GM23248 (cell line): ENCODE measurements around the gene CERK. TPM values are rescaled to one million over a fixed set of nuclear protein-coding genes. Genes with fewer than 3 reads are reported as not detected.
"Not testable (repeated sequence)": the region's sequence is repeated elsewhere in the genome, so short reads cannot be mapped to it uniquely, and the experiment has no call there.

Source experiments
- DNase-seq: peaks from one replicate; pipeline ENCODE4 v3.0.0-alpha.2; 2015
- H2AFZ ChIP-seq: fragments of 200-600 bp; sonication (generic); 2 replicates; pipeline ENCODE4 v1.6.1; 2016; ENCODE audit warnings: antibody characterized with exemption
- H3F3A ChIP-seq: fragments of 200-600 bp; sonication (generic); 2 replicates; pipeline ENCODE4 v1.6.1; 2016; ENCODE audit warnings: mild to moderate bottlenecking, antibody characterized with exemption, mixed run types; ENCODE audit not compliant: insufficient read depth
- H3K27ac ChIP-seq: fragments of 200-600 bp; sonication (generic); 2 replicates; pipeline ENCODE4 v1.5.1; 2016; ENCODE audit warnings: mild to moderate bottlenecking
- H3K27me3 ChIP-seq: fragments of 200-600 bp; sonication (generic); replicated peaks from 2 replicates; pipeline ENCODE4 v1.6.1; 2016; ENCODE audit warnings: mild to moderate bottlenecking; ENCODE audit not compliant: insufficient read depth
- H3K36me3 ChIP-seq: fragments of 200-600 bp; sonication (generic); 2 replicates; pipeline ENCODE4 v1.6.1; 2016; ENCODE audit warnings: low read depth, mild to moderate bottlenecking
- H3K4me1 ChIP-seq: fragments of 200-600 bp; sonication (generic); 2 replicates; pipeline ENCODE4 v1.6.1; 2016; ENCODE audit warnings: mild to moderate bottlenecking; ENCODE audit not compliant: insufficient read depth
- H3K4me2 ChIP-seq: fragments of 200-600 bp; sonication (generic); one replicate; pipeline ENCODE4 v1.6.1; 2016; ENCODE audit warnings: mild to moderate bottlenecking; ENCODE audit not compliant: unreplicated experiment
- H3K4me3 ChIP-seq: fragments of 200-600 bp; sonication (generic); 2 replicates; pipeline ENCODE4 v1.5.1; 2016; ENCODE audit warnings: mild to moderate bottlenecking
- H3K79me2 ChIP-seq: fragments of 200-600 bp; sonication (generic); 2 replicates; pipeline ENCODE4 v1.6.1; 2016; ENCODE audit warnings: mild to moderate bottlenecking; ENCODE audit not compliant: insufficient read depth
- H3K9ac ChIP-seq: fragments of 200-600 bp; sonication (generic); 2 replicates; pipeline ENCODE4 v1.6.1; 2016; ENCODE audit warnings: mild to moderate bottlenecking
- H3K9me2 ChIP-seq: fragments of 200-600 bp; sonication (generic); 2 replicates; pipeline ENCODE4 v1.6.1; 2016; ENCODE audit warnings: mixed run types, mild to moderate bottlenecking, moderate library complexity; ENCODE audit not compliant: insufficient read depth
- H3K9me3 ChIP-seq: fragments of 200-600 bp; sonication (generic); one replicate; pipeline ENCODE4 v1.6.1; 2017; ENCODE audit warnings: low read depth
- H4K20me1 ChIP-seq: fragments of 200-600 bp; sonication (generic); 2 replicates; pipeline ENCODE4 v1.6.0; 2016; ENCODE audit not compliant: insufficient read depth
- EZH2 ChIP-seq: fragments of 200-600 bp; sonication (generic); IDR thresholded peaks from 2 replicates; pipeline ENCODE4 v1.6.1; 2018; ENCODE audit warnings: antibody characterized with exemption, mild to moderate bottlenecking; ENCODE audit not compliant: insufficient read depth, poor library complexity, severe bottlenecking
- EZH2phosphoT487 ChIP-seq: fragments of 200-600 bp; sonication (generic); IDR thresholded peaks from 2 replicates; pipeline ENCODE4 v1.6.1; 2018; ENCODE audit warnings: antibody characterized with exemption, moderate library complexity, mild to moderate bottlenecking, low read depth; ENCODE audit not compliant: insufficient read depth
- WGBS, 2 experiments: methylation state at CpG; one replicate each; pipeline ENCODE4 v1.1.6; 2015 to 2017; ENCODE audit warnings: low lambda C conversion rate in 2 of 2, low coverage in 1 of 2; ENCODE audit errors: missing lambda C conversion rate in 2 of 2; 5-methylcytosine and 5-hydroxymethylcytosine counted together
- in situ Hi-C: fragments of 300-500 bp; cut with MboI; formaldehyde crosslinking; loops from 2 replicates; pipeline ENCODE4 v1.15.0; 2020
- polyA plus RNA-seq: library from polyadenylated mRNA; unstranded; fragments of >200 nt; fragmentation: Nextera tagmentation; extraction: Ambion mirVana; gene quantifications from 2 replicates; pipeline ENCODE4 v1.2.1, GENCODE V29; 2016
- total RNA-seq: library from RNA; depleted of rRNA; stranded (reverse); fragments of >200 nt; shearing (Covaris generic); gene quantifications from 2 replicates; pipeline ENCODE4 v1.2.3, GENCODE V29; 2014

CERK gene
- total and polyA plus RNA-seq, 2 experiments from 2014 or later = 25.3 to 45.4 TPM

DNA sequence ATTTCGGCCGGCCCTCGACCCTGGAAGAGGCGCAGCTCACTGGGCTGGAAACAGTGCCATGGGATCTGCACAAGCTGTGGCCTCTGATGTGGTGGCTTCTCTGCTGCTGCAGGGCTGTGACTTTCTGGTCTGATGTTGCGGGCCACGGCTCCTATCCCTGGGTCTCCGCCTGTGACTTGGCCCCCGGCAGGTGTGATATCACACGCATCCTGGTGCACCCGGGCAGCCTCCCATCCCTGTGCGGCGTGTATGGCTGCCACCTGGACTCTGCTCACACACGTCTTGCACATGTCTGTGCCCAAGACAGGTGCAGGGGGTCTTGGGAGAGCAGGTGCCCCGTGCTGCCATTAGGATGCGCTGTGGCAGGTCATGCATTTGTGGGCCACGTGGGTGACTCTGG is 86.7 kb downstream of the CERK start:
- Histone ChIP-seq H3K9me3 (no peaks in the 10 kb centered on the region), H3K79me2 (no peaks in the 10 kb centered on the region), H2AFZ (no peak overlapping the region), H4K20me1 (no peaks in the 10 kb centered on the region), H3F3A (no peaks in the 10 kb centered on the region), H3K4me3 (no peak overlapping the region), H3K27me3 (no peaks in the 10 kb centered on the region), H3K4me2 (no peak overlapping the region), H3K36me3 (no peaks in the 10 kb centered on the region), H3K9ac (no peak overlapping the region), H3K9me2 (no peaks in the 10 kb centered on the region), H3K27ac (no peak overlapping the region), H3K4me1 (no peaks in the 10 kb centered on the region)
- no peak for TF ChIP-seq EZH2phosphoT487
- TF ChIP-seq EZH2 = no peak
- DNase-seq = no peak
- in situ Hi-C loops = no loop called here
- 87 to 91% methylated on average over 10 of the region's 16 CpGs for WGBS, 2 experiments

GRCh38 chr22:46650078-46650810 is 87.8 kb downstream of the CERK start:
- no peaks in the 10 kb centered on the region for H3K4me1 ChIP-seq
- no peak overlapping the region for H3K9ac ChIP-seq
- no peak overlapping the region for H3K4me2 ChIP-seq
- H3K4me3 ChIP-seq = no peak overlapping the region
- no peaks in the 10 kb centered on the region for H4K20me1 ChIP-seq
- no peak overlapping the region for H3K27ac ChIP-seq
- no peak overlapping the region for H2AFZ ChIP-seq
- no peaks in the 10 kb centered on the region for H3K79me2 ChIP-seq
- H3K9me3 ChIP-seq = no peaks in the 10 kb centered on the region
- H3F3A ChIP-seq = no peaks in the 10 kb centered on the region
- H3K36me3 ChIP-seq = no peaks in the 10 kb centered on the region
- no peak for DNase-seq
- no peaks in the 10 kb centered on the region for H3K27me3 ChIP-seq
- 86 to 92% methylated on average over 18 to 25 of the region's 25 CpGs for WGBS, 2 experiments
- TF ChIP-seq EZH2 (no peak), EZH2phosphoT487 (no peak)
- in situ Hi-C loops = no loop called here
- no peaks in the 10 kb centered on the region for H3K9me2 ChIP-seq

DNA sequence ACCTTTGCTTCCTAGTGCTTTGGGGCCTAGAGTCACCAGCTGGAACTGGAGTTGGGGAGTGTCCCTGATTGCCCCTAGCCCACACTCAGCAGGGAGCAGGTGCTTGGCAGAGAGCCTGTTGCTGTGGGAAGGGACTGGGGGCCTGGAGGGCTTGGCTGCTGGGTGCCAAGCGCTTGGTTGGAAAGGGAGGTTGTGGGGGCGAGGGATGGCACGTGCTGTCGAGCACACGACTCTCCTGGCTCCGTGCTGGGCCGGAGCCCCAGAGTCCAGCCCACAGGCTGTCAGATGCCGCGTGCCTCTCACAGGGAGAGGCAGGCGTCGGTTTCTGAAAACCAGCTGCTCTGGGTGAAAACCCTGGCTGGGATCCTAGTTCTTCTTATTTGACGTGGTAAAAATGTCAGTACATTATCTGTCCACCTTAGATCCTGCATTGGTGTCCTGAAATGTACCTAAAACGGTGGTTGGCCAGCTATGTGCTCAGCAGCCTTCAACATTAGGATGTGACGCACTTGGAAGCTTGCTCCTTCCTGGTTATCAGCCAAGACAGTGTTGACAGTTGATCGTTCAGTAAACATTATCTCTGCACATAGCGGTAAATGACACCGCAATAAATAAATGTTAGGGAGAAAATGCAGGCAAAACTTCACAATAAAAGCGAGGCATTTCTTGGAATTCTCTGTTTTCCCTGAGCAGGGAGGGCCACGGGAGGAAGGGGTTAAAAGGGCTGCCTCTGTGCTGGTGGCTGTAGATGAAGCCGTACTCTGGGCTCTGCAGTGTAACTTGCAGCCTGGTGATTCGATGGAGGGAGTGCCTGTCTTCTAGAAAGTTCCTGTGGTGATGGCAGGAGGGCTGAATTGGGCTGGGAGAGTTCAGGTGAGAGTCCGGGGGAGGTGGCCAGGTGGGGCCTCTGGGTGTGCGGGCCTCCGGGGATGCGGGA is 88.6 kb downstream of the CERK start:
- Histone ChIP-seq H3K9ac (no peak overlapping the region), H3K79me2 (no peaks in the 10 kb centered on the region), H3K36me3 (no peaks in the 10 kb centered on the region), H3K9me3 (no peaks in the 10 kb centered on the region), H4K20me1 (no peaks in the 10 kb centered on the region), H3K4me1 (no peaks in the 10 kb centered on the region), H2AFZ (no peak overlapping the region), H3K27ac (no peak overlapping the region), H3K27me3 (no peaks in the 10 kb centered on the region), H3K9me2 (no peaks in the 10 kb centered on the region), H3K4me3 (no peak overlapping the region), H3F3A (no peaks in the 10 kb centered on the region), H3K4me2 (no peak overlapping the region)
- 24 to 27% methylated on average over 25 of the region's 25 CpGs for WGBS, 2 experiments
- peak; percentile 43 for DNase-seq
- in situ Hi-C loops = no loop called here
- no peak for TF ChIP-seq EZH2
- TF ChIP-seq EZH2phosphoT487 = no peak

DNA sequence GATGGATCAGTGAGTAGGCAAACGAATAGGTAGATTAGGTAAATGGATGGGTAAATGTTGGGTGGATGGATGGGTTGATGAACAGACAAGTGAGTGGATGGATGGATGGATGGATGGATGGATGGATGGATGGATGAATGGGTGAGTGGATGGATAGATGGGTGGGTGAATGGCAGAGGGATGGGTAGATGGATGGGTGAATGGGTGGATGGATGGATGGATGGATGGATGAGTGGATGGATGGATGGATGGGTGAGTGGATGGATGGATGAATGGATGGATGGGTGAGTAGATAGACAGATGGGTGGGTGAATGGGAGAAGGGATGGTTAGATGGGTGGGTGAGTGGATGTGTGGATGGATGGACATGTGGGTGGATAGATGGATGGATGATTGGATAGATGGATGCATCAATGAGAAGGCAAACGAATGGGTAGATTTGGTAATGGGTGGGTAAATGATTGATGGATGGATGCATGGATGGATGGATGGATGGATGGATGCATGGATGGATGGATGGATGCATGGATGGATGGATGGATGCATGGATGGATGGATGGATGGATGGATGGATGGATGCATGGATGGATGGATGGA is 89.7 kb downstream of the CERK start:
- H3K79me2 ChIP-seq, H2AFZ ChIP-seq, H3K4me1 ChIP-seq, H3F3A ChIP-seq, in situ Hi-C loops, H3K27me3 ChIP-seq, H3K4me3 ChIP-seq, H3K27ac ChIP-seq, H3K9ac ChIP-seq, H4K20me1 ChIP-seq, DNase-seq, H3K36me3 ChIP-seq, H3K4me2 ChIP-seq, H3K9me3 ChIP-seq, H3K9me2 ChIP-seq: not testable (repeated sequence)
- 69 to 88% methylated on average over 1 to 2 of the region's 2 CpGs for WGBS, 2 experiments
